B cell (primary cell): ENCODE data around the gene FCN1. TPM values are rescaled to one million over a fixed set of nuclear protein-coding genes. Genes with fewer than 3 reads are reported as not detected.

Experiments
- ATAC-seq: fragments of 200-7000 bp; cut with Tn5 transposase; one replicate; pipeline ENCODE4 v1.10.0; 2021; ENCODE audit warnings: low read depth, mild to moderate bottlenecking, moderate number of reproducible peaks, moderate library complexity
- CTCF ChIA-PET: fragments of 350-600 bp; sonication (Branson Sonifier 250); formaldehyde crosslinking; loops from one replicate; lab custom pipeline; 2021; ENCODE audit warnings: antibody characterized with exemption, inconsistent platforms; lab: Charles Lee
- POLR2A ChIA-PET: fragments of 350-600 bp; sonication (Branson Sonifier 250); formaldehyde crosslinking; loops from one replicate; lab custom pipeline; 2021; ENCODE audit warnings: antibody characterized with exemption; lab: Charles Lee
- DNase-seq: peaks from one replicate; pipeline ENCODE4 v3.0.0; 2013
- H2AFZ ChIP-seq: 2 replicates; pipeline ENCODE4 v1.6.1; 2012; ENCODE audit warnings: mild to moderate bottlenecking, low read depth, low read length; ENCODE audit not compliant: insufficient read depth, poor library complexity, severe bottlenecking
- H3K27ac ChIP-seq, 2 donors: 1 replicate in 1 of 2; 2 replicates in 1 of 2; pipeline ENCODE4 v1.5.1; 2012 to 2013; ENCODE audit warnings: low read length in 2 of 2, mild to moderate bottlenecking in 2 of 2, moderate library complexity in 1 of 2
- H3K27me3 ChIP-seq, 4 experiments: fragments of 200-600 bp in 1 of 4; sonication (generic) in 1 of 4; replicated peaks in 1 of 4; 1 replicate in 2 of 4; 2 replicates in 2 of 4; pipeline versions ENCODE4 v1.6.1 to v1.7.0; 2013 to 2016; ENCODE audit warnings: low read length in 3 of 4, mild to moderate bottlenecking in 2 of 4, mixed read lengths in 1 of 4, moderate library complexity in 1 of 4; ENCODE audit not compliant: insufficient read depth in 4 of 4, control insufficient read depth in 3 of 4; ENCODE audit errors: control extremely low read depth in 1 of 4
- H3K36me3 ChIP-seq, 2 experiments: replicated peaks in 1 of 2; 1 replicate in 1 of 2; 2 replicates in 1 of 2; pipeline versions ENCODE4 v1.6.1 to v1.7.1; 2013; ENCODE audit warnings: low read length in 1 of 2; ENCODE audit not compliant: insufficient read depth in 2 of 2, control insufficient read depth in 1 of 2; ENCODE audit errors: control extremely low read depth in 1 of 2, extremely low read depth in 1 of 2
- H3K4me1 ChIP-seq, 2 donors: fragments of 200-600 bp in 1 of 2; sonication (generic) in 1 of 2; 1 replicate in 1 of 2; 2 replicates in 1 of 2; pipeline versions ENCODE4 v1.5.1 to v1.6.1; 2013 to 2017; ENCODE audit warnings: low read length in 2 of 2; ENCODE audit not compliant: control insufficient read depth in 2 of 2, insufficient read depth in 2 of 2
- H3K4me2 ChIP-seq: replicated peaks from 2 replicates; pipeline ENCODE3; 2012; ENCODE audit warnings: mild to moderate bottlenecking, low read depth, low read length; ENCODE audit not compliant: poor library complexity, severe bottlenecking
- H3K4me3 ChIP-seq, 5 experiments: fragments of 200-600 bp in 1 of 5; sonication (generic) in 1 of 5; 1 replicate in 3 of 5; 2 replicates in 2 of 5; pipeline versions ENCODE4 v1.5.1 to v1.7.0; 2011 to 2016; ENCODE audit warnings: low read length in 4 of 5, mild to moderate bottlenecking in 4 of 5, low read depth in 2 of 5, control low read depth in 1 of 5, moderate library complexity in 1 of 5; ENCODE audit not compliant: insufficient read depth in 1 of 5; ENCODE audit errors: control extremely low read depth in 1 of 5, extremely low read depth in 1 of 5
- H3K79me2 ChIP-seq: fragments of 200-600 bp; sonication (generic); one replicate; pipeline ENCODE4 v1.6.0; 2016; ENCODE audit warnings: low read length; ENCODE audit not compliant: control insufficient read depth, insufficient read depth
- H3K9ac ChIP-seq: fragments of 200-600 bp; sonication (generic); 2 replicates; pipeline ENCODE4 v1.6.1; 2017; ENCODE audit warnings: mild to moderate bottlenecking, low read length, moderate library complexity
- H3K9me3 ChIP-seq, 3 donors: one replicate each; pipeline versions ENCODE4 v1.6.1 to v1.7.1; 2013; ENCODE audit warnings: low read length in 2 of 3; ENCODE audit not compliant: control insufficient read depth in 2 of 3, insufficient read depth in 1 of 3; ENCODE audit errors: control extremely low read depth in 1 of 3
- H4K20me1 ChIP-seq: 2 replicates; pipeline ENCODE4 v1.6.0; 2012; ENCODE audit warnings: mild to moderate bottlenecking, low read length; ENCODE audit not compliant: insufficient read depth, control insufficient read depth, poor library complexity, severe bottlenecking
- H3K27ac Mint-ChIP-seq: one replicate; pipeline ENCODE4 v1.8.0; 2021; ENCODE audit warnings: mixed read lengths
- H3K27me3 Mint-ChIP-seq: one replicate; pipeline ENCODE4 v1.8.0; 2021; ENCODE audit warnings: mixed read lengths
- H3K4me1 Mint-ChIP-seq: one replicate; pipeline ENCODE4 v1.8.0; 2021; ENCODE audit warnings: mixed read lengths
- H3K4me3 Mint-ChIP-seq: one replicate; pipeline ENCODE4 v1.8.0; 2021; ENCODE audit warnings: mixed read lengths
- H3K9me3 Mint-ChIP-seq: one replicate; pipeline ENCODE4 v1.8.0; 2022; ENCODE audit warnings: mixed read lengths; ENCODE audit not compliant: insufficient read depth
- CTCF ChIP-seq: fragments of 200-600 bp; IDR thresholded peaks from one replicate; pipeline ENCODE4 v1.8.0; 2022; ENCODE audit warnings: antibody characterized with exemption, mild to moderate bottlenecking
- EZH2 ChIP-seq: IDR thresholded peaks from 2 replicates; pipeline ENCODE4 v1.6.1; 2012; ENCODE audit warnings: borderline replicate concordance, low read depth, mild to moderate bottlenecking, moderate library complexity, low read length; ENCODE audit not compliant: insufficient read depth, poor library complexity, severe bottlenecking
- WGBS: methylation state at CpG from one replicate; pipeline ENCODE4 v1.1.5; 2013; ENCODE audit warnings: missing lambda C conversion rate; ENCODE audit not compliant: insufficient coverage; 5-methylcytosine and 5-hydroxymethylcytosine counted together
- intact Hi-C: fragments of 100-400 bp; cut with micrococcal nuclease; formaldehyde crosslinking; loops from one replicate; pipeline ENCODE4 v1.10.0; 2022
- polyA plus RNA-seq: library from polyadenylated mRNA; depleted of rRNA; stranded (reverse); fragments of >200 nt; gene quantifications from 2 replicates; pipeline ENCODE4 v1.2.3, GENCODE V29; 2012
- total RNA-seq, 2 donors: library from RNA; stranded (reverse); fragments of 120-200 nt in 1 of 2; gene quantifications; 1 replicate in 1 of 2; 2 replicates in 1 of 2; pipeline versions ENCODE4 v1.2.3 to v1.2.4, GENCODE V29; 2013 to 2022

FCN1 gene
- total and polyA plus RNA-seq, 2 donors (not counting 1 experiment from before 2014, with no cell fraction given): 2.2 to 20.6 TPM

- H3K4me2 ChIP-seq: no peak overlapping the region
- 92% methylated on average over 13 of the region's 16 CpGs for WGBS
- H3K9me3 ChIP-seq: peaks cover 2 to 45% (median 14%) of the 10 kb centered on the region in 3 donors
- H3K79me2 ChIP-seq: no peaks in the 10 kb centered on the region
- Mint-ChIP-seq H3K4me1 (peaks cover 22% of the 10 kb centered on the region), H3K4me3 (no peak overlapping the region), H3K27ac (no peak overlapping the region), H3K9me3 (peaks cover 3% of the 10 kb centered on the region), H3K27me3 (peaks cover 14% of the 10 kb centered on the region)
- H4K20me1 ChIP-seq: no peaks in the 10 kb centered on the region
- peaks cover 7 to 32% of the 10 kb centered on the region in 2 donors for H3K4me1 ChIP-seq
- no peak overlapping the region for H3K27ac ChIP-seq
- no peak overlapping the region for H2AFZ ChIP-seq
- no peaks in the 10 kb centered on the region for H3K27me3 ChIP-seq
- no peak for DNase-seq
- no peaks in the 10 kb centered on the region for H3K36me3 ChIP-seq
- no peak overlapping the region for H3K9ac ChIP-seq
- no peak for ATAC-seq
- TF ChIP-seq CTCF (no peak), EZH2 (no peak)
- intact Hi-C loops: no loop called here
- no peak overlapping the region for H3K4me3 ChIP-seq
- ChIA-PET POLR2A (no interaction called here), CTCF (no interaction called here)
Observed at GRCh38 chr9:134871697-134872340, 45.9 kb downstream of the FCN1 start.
